HG02588 (cell line): ENCODE results near the gene MACF1.
"Not testable (repeated sequence)": the region's sequence is repeated elsewhere in the genome, so short reads cannot be mapped to it uniquely, and the experiment has no call there.

ENCODE experiments used
- ATAC-seq: cut with Tn5 transposase; IDR thresholded peaks from one replicate; pipeline ENCODE4 v1.9.1; 2021; ENCODE audit warnings: mild to moderate bottlenecking, moderate library complexity; ENCODE audit not compliant: unreplicated experiment

The MACF1 gene

GRCh38 chr1:39501666-39502065 is 297.2 kb downstream of the MACF1 start:
- ATAC-seq: no peak

GRCh38 chr1:39504436-39504835 is 299.9 kb downstream of the MACF1 start:
- ATAC-seq: not testable (repeated sequence)

- no peak for ATAC-seq
These were observed 300.8 kb downstream of the MACF1 start for GRCh38 chr1:39505289-39505688.

DNA sequence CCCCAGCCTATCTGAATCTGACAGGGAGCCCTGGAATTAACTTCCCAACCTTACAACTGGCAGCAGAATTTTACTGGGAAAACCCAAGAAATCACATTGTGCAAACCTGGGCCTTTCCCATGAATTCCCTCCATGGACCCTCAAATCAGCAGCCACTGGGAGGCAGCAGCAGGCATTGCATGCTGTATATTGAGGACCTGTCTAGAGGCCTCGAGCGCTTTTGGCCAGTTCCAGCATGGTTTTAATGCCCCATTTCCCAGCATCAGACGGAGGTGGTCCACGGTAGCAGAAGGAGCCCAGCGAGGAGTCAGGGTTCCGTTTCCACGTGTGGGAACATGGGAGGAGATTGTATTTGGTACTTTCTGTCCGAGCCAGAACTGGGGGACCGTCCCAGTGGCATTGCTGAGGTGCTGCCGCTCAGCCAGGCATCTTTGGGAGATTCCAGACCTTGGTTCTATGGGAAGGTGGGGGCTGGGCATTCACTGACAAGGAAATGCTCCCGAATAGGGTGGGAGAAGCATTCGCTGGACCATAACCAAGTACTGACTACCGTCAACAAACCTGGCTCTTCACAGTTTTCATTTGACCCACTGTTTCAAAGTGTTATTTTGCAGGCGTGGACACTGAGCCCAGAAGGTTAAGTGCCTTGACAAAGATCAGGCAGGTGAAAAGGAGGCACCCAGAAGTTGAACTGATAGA is 302.9 kb downstream of the MACF1 start:
- ATAC-seq: no peak

DNA sequence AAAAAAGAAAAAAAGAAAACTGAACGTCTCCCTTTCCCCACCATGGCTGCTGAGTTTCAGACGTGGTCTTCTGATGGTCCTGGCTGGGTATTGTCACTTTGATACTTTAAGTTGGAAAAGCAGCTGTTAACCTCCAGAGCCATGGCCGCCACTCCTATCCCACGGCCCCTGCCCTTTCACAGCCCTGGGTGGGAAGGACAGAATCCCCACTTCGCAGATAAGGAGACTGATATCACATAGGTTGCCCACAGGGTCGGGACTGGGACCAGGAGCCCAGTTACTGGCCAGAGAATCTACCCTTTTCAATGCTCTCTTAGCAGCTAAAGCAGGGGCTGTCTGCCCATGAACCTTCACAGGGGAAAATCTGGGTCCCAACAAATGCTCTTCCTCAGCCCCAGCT is 303.8 kb downstream of the MACF1 start:
- no peak for ATAC-seq

DNA sequence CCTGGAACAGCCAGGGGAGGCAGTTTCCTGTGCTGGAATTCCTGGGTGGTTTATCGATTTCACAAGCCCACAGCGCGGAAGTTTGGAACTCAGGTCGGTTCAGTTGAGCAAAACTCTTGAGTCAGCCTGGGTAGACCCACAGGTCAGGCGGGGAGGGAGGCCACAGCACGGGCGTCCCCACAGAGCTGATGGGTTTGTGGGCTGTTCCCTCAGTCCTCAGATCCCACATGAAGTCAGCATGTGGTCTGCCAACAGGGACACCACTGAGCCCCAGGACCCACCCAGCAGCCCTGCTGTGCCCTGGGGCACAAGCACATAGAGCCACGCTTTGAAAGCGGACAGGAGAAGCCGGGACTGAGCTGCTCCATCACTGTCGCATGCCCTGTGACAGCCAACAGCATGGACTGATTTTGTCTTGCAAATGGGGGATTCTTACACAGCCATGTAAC is 304.4 kb downstream of the MACF1 start:
- ATAC-seq: no peak

- no peak for ATAC-seq
These were observed 305.0 kb downstream of the MACF1 start for GRCh38 chr1:39509360-39510009.

DNA sequence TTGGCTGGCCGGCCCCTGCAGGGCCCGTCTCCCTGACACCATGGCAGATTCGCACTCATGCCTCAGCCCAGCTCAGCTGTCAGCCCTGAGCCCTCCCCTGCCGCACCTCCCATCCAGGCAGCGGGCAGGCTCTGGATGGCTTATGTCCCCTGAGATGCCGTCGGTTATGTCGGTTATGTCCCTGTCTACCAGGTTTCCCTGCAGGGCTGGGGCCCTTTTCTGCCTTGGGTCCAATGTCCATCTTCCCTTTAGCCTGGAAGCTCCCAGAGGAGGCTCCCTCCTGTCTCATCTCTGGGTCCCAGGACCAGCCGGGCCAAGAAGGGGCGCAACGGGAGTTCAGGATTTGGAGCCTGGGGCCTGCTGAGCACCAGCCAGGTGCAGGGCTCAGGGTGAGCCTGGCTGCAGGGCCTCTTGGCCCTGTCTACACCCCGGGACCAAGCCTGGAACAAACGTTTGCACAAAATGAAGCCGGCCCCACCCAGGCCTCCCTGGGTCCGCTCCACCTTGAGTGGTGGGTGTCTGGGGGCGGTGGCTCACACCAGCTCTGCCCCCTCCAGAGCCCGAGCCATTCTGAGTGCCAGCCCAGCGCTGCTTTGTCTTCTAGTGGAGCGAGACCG is 306.2 kb downstream of the MACF1 start:
- not testable (repeated sequence) for ATAC-seq

DNA sequence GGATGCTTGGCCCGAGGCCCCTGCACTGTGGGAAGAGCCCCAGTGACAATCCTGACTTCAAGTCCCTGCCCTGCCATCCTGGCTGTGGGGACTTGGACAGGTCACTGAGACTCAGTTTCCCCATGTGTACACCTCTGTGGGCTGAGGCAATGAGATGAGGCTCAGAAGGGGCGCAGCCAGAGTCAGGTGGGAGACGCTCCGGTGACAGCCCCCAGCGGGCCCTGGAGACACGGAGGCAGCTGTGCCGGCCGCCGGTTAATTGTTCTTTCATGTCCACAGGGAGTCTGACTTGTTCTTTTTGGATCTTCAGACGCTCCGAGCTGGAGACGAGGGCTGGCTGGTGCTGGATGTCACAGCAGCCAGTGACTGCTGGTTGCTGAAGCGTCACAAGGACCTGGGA is 307.0 kb downstream of the MACF1 start:
- ATAC-seq: not testable (repeated sequence)

DNA sequence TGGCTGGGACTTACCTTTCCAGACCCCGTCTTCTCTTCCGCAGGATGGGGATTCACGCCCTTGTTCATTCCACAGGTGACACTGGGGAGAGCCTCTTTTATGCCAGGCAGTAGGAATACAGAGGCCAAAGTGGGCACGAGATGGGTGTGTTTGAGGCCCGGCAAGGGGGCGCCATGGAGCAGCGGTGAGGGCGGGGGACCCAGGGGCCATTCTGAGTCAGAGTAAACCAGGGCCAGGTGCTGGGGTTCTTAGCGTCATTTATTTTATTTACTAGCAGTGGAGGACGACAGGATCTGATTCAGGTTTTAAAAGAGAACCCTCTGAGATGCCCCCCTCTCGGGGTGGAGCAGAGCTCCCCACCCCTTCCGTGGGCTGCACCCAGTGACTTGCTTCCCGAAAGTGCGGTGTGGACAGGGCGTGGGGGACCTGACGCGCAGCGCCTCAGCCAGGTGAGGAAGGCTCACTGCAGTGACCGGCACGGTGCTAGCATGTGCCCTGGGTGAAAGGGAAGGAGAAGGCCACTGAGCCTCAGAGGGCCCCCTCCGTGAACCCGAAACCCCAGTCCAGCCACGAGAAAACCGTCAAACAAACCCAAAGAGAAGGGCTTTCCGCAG is 307.8 kb downstream of the MACF1 start:
- not testable (repeated sequence) for ATAC-seq

DNA sequence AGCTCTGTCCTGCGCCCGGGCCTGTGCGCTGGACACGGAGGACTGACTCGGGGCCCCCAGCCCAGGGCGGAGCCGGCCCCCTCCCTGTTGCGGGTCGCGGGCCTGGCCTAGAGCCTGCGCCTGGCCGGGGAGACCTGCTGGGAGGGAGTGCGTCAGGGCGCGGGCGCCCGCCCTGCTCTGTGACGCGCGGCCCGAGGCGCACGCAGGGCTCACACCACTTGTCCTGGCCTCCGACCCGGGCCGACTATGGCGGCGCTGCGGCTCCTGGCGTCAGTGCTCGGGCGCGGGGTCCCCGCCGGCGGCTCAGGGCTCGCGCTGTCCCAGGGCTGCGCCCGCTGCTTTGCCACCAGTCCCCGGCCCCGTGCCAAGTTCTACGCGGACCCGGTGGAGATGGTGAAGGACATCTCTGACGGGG is 310.2 kb downstream of the MACF1 start:
- ATAC-seq: not testable (repeated sequence)

DNA sequence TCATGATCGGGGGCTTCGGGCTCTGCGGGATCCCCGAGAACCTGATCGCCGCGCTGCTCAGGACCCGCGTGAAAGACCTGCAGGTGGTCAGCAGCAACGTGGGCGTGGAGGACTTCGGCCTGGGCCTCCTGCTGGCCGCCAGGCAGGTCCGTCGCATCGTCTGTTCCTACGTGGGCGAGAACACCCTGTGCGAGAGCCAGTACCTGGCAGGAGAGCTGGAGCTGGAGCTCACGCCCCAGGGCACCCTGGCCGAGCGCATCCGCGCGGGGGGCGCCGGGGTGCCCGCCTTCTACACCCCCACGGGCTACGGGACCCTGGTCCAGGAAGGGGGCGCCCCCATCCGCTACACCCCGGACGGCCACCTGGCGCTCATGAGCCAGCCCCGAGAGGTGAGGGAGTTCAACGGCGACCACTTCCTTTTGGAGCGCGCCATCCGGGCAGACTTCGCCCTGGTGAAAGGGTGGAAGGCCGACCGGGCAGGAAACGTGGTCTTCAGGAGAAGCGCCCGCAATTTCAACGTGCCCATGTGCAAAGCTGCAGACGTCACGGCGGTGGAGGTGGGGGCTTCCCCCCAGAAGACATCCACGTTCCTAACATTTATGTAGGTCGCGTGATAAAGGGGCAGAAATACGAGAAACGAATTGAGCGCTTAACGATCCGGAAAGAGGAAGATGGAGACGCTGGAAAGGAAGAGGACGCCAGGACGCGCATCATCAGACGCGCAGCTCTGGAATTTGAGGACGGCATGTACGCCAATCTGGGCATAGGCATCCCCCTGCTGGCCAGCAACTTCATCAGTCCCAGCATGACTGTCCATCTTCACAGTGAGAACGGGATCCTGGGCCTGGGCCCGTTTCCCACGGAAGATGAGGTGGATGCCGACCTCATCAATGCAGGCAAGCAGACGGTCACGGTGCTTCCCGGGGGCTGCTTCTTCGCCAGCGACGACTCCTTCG is 310.9 kb downstream of the MACF1 start:
- ATAC-seq: not testable (repeated sequence)

GRCh38 chr1:39516841-39517240 is 312.3 kb downstream of the MACF1 start:
- not testable (repeated sequence) for ATAC-seq

DNA sequence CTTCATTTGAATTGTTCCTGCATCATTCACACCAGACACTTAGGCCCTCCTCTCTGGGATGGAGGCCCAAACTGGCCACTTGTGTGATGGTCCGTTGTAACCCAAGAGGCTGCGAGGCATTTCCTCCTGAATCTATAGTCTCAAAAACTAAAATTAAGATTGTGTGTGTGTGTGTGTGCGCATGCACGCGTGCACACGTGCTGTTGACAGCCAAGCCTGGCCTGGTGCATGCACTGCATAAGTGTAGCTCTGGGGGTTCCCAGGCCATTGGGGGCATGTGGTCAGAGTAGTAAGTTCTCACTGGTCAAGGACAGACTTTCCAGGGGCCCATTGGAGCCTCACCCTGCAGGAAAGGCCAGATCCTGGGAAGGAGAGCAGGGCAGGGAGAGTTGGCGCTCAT is 313.4 kb downstream of the MACF1 start:
- ATAC-seq: not testable (repeated sequence)

- not testable (repeated sequence) for ATAC-seq
These were observed 314.9 kb downstream of the MACF1 start for GRCh38 chr1:39519376-39519775.

GRCh38 chr1:39522221-39522620 is 317.7 kb downstream of the MACF1 start:
- not testable (repeated sequence) for ATAC-seq

DNA sequence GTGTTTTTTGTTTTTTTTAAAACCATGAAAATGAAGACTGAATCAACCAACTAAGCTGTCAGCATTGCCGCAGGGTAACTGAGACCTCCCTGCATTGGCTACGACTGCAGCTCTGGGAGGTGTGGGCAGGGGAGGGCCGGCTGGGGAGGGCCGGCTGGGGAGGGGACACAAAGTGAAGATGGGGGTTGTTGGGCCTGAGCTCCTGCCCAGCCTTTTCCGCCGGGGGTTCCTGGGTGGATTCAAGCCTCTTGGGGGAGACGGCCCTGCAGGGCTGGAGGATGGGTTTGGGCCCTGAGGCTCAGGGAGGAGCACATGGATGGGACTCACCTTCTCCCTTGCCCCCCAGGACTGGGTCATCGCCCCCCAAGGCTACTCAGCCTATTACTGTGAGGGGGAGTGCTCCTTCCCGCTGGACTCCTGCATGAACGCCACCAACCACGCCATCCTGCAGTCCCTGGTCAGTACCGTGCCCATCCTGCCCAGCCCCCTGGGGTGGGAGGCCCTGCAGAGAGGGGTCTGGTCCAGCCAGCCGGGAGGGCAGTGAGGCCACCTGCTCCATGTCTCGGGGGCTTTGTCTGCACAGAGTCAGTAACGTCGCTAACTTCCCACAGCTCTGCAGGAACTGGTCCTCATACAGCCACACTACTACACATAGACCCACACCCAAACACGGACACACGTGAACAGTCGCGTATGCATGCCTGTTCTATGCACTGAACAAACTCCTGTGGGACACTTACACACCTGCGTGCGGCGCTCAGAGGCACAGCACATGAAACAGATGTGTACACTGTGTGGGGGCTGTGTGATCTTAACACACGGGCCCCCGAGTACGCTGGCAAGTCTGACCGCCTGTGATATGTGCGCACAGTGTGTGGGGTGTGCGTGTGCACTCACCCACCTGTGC is 318.4 kb downstream of the MACF1 start:
- no peak for ATAC-seq

DNA sequence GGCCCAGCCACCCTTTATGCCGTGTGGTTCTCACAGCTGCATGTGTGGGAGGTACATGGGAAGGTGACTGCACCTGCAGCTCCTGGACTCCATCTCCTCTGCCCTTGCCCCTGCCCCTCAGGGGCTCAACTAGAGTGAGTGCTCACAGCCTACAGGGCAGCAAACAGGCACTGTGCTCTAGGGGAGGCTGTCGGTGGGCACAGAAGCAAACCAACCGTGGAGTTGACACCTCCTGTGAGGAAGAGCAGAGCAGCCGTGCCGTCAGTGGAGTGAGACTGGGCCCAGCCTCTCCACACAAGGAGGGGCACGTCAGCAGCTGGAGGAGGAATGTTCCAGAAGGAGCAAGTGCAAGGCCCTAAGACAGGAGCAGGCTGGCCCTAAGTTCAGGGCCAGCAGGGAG is 319.7 kb downstream of the MACF1 start:
- no peak for ATAC-seq

- no peak for ATAC-seq
These were observed 320.3 kb downstream of the MACF1 start for GRCh38 chr1:39524591-39525365.
